Islet precursor cell (in vitro differentiated cells): Measurements from ENCODE around the gene AMN.
A peak's percentile ranks its signal among the peaks of the same experiment; 100 is the strongest.

ENCODE experiments used
- DNase-seq: peaks from one replicate; pipeline ENCODE4 v3.0.0-alpha.2; 2018

AMN gene

GRCh38 chr14:102899516-102899900 lies 23.0 kb upstream of the AMN start:
- no peak for DNase-seq

DNA sequence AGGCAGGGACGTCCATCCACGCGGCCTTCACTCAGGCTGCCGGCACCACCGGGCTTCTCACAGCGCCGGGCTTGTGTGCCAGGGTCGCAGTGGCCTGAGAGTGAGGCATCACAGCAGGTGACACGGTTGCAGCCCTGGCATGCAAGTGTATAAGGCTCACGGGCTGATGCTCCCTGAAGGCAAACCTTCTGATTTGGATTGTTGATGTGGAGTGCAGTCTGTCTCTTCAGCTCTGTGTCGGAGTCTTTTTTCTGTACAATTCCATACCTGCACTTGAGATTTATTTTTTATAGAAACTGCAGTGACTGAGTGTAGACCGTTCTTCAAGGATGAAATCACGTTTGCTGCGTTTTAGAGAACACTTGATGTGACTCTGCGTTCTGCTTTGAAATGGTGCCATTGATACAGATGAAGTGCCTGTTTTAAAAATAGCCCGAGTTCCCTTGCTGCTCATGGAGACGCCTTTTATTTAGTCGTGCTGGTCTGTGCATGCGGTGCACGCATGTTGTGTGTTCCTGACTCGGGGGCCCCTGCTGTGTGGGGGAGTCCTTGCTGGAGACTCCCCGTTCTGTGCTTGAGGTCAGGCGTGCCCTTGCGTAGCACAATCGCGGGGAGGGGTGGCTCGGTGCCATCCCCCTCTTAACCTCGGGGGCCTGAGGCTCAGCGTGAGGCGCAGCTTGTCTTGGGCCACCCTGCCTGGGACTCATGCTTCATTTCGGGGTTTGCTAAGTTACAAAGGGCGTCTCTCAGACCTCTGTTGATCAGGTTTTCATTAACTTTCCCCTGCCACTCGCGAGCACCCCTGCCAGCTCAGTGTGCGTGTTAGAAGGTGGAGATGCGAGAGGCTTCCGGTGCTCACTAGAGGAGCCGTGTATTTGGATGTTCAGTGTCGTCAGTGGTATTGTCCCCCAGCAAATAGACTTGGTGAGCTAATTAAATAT lies 21.6 kb upstream of the AMN start:
- peak; percentile 44 for DNase-seq

GRCh38 chr14:102901633-102902032 lies 20.8 kb upstream of the AMN start:
- DNase-seq: no peak

DNA sequence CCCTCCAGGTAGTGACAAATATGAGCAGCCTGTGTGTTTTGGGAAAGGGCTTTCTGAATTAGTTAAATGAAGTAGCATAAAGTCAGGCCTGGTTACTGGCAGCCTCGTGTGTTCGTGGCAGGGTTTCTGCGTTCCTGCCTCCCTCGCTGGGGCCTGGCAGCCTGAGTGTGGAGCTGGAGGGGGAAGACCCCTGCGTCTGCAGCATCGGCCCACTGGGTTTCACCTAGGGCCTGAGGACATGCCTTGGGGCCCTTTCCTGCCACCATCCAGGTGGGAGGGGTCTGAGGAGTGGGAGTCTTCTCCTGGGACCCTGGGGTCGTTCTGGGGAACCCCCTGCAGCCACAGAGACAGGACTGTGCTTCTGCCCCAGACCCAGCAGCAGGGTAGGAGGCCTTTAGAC lies 20.4 kb upstream of the AMN start:
- DNase-seq: no peak

- no peak for DNase-seq
Observed at GRCh38 chr14:102902523-102903247, 19.8 kb upstream of the AMN start.

DNA sequence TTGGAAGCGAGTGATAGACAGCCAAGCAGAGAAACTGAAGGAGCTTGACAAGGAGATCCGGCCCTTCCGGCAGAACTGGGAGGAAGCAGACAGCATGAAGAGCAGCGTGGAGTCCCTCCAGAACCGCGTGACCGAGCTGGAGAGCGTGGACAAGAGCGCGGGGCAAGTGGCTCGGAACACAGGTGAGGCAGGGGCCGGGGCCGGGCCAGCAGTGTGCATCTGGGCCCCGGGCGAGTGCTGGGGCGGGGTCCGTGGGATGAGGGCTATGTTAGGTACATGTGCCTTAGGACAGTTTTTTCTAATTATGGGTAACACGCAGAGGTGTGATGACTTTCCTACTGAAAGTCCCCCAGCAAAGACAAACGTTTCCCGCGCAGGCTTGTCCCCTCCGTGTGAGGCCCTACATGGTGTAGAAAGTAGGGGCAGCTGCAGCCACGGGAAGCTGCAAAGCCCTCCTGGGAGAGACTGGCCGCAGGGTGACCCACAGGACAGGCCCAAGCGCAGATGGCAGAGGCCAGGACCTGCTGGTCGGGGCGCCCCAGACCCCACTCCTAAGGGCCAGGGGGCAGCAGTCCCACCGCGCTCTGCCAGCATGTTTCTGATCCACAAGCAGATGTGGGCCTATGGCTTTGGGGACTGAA lies 19.1 kb upstream of the AMN start:
- DNase-seq: peak; percentile 46

- DNase-seq: no peak
Observed at GRCh38 chr14:102903889-102904512, 18.5 kb upstream of the AMN start.

- no peak for DNase-seq
Observed at GRCh38 chr14:102905116-102906108, 17.1 kb upstream of the AMN start.

DNA sequence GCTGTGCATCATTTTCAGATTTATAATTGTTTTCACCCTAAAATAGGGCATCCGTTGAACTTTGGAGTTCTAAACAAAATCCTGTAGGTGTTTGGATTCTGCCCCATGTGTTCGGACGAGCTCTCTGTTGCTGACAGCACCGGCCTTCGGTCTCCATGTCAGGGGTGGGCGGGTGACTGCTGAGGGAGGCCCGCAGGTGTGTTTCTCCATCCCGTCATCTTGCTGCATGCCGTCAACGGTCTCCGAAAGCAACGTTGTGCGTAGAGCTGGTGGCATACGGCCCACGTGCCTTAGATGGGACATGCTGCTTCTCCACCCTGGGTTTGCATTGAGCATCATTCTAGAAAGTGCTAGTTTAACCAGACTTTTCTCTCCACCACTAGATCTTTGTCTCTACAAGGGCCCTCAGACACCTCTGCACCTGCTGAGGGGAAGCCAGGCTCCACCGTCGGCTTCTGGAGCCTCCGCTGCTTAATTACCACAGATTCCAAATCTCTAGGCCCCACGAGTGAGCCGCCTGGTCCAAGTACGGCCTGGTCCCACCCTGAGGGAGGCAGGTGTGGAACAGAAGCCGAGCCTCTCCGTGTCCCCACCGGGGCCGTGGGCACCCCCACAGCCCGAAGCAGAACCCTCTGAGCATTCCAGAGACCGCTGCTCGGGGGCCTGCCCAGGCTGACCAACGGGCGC lies 15.7 kb upstream of the AMN start:
- no peak for DNase-seq

GRCh38 chr14:102907303-102907844 lies 15.1 kb upstream of the AMN start:
- DNase-seq: no peak

DNA sequence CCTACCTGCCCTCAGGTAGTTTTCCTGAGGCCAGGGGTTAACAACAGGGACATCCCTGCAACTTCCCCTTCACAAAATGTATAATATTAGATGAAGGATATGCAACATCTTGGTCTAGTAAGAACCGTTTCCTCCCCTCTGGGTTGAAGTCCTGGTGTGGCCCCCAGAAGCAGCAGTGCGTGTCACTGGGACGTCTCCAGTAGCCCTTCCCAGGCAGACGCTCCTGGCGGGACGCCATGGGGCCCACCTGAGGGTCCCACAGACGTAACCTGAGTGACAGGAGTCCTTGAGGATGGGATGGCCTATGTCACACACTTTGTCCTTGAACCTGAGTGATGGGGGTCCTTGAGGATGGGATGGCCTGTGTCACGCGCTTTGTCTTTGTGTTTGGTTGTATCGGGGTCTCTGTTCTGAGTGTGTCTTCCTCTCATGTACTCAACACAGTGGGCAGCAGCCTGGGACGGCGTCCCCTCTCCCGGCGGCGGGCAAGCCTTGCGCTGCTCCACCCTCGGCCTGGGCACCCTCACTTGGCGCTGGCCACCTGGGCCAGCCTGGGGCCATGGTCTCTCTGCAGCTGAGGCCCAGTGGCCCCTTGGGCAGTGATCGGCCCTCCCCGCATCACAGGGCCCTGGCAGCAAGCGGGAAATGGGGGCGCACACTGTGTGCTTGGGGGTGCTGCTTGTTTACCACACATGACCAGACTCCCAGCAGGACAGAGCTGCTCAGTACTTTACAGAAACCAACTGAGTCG lies 14.3 kb upstream of the AMN start:
- no peak for DNase-seq

- no peak for DNase-seq
Observed at GRCh38 chr14:102908766-102909455, 13.6 kb upstream of the AMN start.

- DNase-seq: no peak
Observed at GRCh38 chr14:102909462-102909861, 13.0 kb upstream of the AMN start.

DNA sequence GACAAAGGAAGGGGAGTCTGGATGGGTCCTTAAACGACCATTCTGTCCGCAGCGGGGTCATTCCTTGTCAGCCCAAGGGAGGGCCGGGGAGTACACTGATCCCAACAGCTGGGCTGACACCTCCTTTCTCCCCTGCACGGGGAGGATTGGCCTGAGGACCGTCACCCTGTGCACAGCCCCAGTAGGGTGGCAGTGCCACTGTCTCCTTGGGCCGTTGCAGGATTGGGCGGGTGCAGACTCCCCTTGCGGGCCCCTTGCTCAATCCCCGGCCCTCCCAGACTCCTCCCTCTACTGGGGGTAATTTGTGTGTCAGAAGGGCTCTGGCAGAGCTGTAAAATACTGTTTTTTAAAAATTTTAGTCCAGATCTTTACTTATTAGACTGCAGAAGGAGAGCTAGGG lies 12.6 kb upstream of the AMN start:
- no peak for DNase-seq

- DNase-seq: no peak
Observed at GRCh38 chr14:102910442-102910841, 12.0 kb upstream of the AMN start.

GRCh38 chr14:102911541-102911951 lies 10.9 kb upstream of the AMN start:
- DNase-seq: no peak

DNA sequence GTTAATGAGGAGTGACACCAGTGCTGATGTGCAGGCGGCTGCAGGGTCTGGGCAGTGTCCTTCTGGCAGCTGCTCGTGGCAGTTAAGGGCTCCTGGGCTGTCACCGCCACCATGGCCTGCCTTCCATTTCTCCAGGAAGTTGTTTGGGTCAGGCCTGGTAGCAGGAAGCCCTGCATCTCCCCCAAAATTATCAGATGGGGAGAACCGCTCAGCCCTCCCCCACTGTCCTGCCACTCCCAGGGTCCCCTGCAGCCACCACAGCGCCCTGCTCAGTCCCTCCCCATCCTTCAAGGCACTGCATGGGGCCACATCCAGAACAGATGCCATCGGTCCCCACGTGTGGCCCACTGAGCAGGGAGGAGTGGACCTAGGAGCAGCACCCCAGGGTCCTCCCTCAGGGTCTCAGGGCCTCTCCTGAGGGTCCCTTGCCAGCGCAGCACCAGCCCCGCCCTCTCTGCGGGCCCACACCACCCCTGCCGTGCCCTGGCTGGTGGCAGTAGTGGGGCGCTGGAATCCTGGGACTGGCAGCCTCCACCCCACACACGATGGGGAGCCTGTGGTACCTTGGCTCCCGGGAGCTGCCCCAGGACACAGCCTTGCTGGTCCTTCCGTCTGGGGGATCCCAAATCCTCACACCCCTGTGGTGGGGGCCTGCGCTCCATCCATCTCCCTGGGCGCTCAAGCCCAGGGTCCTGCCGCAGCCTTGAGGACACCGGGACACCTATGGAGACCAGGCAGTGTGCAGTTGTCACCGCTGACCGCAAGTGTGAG lies 10.3 kb upstream of the AMN start:
- no peak for DNase-seq

DNA sequence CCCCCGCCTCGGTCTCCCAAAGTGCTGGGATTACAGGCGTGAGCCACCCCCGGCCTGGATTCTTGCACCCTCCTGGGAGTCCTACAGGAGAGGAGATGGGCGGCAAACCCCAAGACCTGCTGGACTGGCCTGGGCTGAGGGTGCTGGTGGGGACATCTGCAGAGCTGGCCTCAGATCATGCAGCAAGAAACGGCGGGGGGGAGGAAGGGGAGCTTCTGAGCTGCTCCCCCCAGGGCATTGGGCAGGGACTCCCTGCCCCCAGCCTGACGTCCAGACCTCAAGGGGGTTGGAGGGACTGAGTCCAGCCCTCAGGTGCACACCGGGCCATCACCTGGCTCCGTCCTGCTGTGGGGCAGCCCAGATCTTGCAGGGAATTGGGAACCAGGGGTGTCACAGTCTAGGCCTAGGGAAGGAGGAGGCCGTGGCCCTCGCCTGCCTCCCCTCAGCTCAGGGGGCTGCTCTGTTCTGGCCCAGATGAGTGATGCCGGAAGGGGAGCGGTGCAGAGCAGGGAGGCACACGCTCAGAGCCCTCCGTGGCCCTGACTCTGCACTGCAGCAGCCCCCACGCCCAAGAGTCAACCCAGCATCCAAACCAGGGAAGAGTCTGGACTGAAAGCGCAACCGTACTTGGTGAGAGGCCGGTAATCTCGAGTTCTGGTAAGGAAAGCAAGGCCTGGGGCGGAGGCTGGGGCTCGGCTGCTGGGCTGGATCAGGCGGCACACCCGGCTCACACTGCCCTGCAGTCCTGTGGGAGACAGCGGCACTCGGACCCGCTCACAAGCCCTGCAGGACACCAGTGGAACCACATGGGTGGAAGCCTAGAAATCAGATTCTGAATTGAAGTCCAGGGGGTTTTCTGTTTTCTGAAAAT lies 8.9 kb upstream of the AMN start:
- DNase-seq: no peak
